Endometrial microvascular endothelial cells (primary cell): Measurements from ENCODE around the gene CAMK2G. TPM values are rescaled to one million over a fixed set of nuclear protein-coding genes. Genes with fewer than 3 reads are reported as not detected.
"Not testable (repeated sequence)": the region's sequence is repeated elsewhere in the genome, so short reads cannot be mapped to it uniquely, and the experiment has no call there.

Experiments used
- in situ Hi-C: cut with HindIII; loops from 2 replicates; pipeline ENCODE4 v1.10.0; 2017; ENCODE audit warnings: low sequenced_read_pairs, low pct_unique_long_range_greater_than_20kb; ENCODE audit errors: inconsistent ontology term
- total RNA-seq: library from RNA; depleted of rRNA; stranded (reverse); fragments of >200 nt; gene quantifications from one replicate; pipeline ENCODE4 v1.2.3, GENCODE V29; 2015; ENCODE audit errors: inconsistent ontology term

Gene CAMK2G
- total RNA-seq, 1 donor from 2014 or later, result 21.5 TPM

DNA sequence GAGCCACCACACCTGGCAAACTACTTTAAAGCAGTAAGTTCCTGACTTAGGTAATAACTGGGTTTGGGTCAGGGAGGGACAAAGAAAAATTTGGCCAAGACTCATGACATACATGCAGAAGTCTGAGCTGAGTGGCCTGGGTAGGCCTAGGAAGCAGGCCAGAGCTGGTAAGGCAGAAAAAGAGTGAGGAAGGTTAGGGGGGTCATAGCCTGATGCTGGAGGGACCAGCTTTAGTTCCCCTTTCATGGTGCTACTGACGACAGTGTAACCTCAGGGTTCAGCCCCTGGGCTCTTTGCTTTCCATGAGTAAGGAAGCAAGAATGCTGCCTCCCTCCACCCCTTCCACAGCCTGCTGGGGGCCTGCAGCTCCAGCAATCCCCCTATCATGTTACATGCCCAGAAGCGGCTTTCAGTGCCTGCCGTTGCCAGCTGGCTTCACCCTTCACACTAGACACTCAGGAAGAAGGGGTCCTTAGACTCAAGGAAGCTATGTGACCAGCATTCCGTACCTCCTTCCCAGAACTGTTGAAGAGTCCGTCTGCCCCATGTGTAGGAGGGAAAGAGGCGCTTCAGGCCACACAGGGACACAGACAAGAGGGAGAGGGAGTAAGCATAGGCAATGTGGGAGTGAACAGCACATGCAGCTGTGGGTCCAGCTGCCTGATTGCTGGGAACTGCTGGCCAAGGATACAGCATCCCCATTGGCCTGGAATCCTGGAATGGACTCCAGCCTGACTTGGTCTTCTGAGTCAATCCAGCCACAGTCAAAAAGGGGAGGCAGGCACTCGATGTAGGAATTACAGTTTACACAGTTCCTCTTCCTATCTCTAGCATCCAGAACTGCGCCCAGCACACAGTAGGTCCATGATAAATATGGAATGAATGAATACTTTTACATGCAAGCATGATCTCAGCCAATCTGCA, 32.4 kb upstream of the CAMK2G start:
- in situ Hi-C loops, result no loop called here

DNA sequence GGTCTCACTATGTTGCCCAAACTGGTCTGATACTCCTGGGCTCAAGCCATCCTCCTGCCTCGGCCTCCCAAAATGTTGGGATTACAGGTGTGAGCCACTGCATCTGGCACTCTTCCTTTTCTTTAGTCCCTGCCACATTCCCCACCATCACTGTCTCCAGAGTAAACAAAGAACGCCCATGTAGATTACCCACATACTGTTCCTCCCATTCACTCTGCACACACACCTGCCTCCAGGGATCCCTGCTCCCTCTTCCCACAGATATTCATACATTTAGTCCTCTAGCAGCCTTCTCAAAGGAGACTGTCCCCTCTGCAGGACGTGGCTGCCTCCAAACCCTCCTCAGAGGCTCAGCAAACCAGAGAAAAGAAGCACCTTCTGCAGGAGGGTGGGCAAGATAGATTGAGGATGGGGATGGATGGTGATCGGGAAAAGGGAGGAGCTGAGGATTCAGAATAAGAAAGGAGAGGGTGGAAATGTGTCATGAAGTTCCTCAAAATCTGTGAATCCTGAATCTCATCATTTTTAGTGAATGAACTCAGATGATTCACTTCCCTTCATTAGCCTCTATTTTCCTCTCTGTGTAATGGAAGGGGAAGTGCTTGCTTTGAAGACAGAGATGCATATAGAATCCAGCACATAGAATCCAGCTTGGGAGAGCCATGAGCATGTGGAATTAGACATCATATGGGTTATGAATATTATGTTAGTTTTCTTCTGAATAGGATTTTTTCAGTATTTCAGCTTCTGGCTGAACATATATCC, 31.1 kb upstream of the CAMK2G start:
- in situ Hi-C loops, result no loop called here

DNA sequence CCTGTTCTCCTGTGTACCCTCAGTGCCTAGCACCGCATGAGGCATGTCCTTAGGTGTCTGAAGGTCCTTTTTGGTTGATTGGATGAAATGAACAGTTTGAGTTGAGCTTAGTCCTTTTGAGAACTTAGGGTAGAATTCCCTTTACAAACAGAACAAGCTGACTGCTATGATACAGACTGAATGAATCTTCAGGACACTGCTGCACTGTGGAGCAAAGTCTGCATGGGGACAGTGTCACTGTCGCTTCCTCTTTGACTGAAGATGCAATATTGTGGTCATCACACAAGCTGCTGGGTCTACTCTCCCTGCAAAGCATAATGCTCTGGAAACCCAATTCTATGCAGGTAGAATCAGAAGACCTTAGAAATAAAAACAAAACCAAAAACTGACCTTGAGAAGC, 28.0 kb upstream of the CAMK2G start:
- in situ Hi-C loops, result no loop called here

DNA sequence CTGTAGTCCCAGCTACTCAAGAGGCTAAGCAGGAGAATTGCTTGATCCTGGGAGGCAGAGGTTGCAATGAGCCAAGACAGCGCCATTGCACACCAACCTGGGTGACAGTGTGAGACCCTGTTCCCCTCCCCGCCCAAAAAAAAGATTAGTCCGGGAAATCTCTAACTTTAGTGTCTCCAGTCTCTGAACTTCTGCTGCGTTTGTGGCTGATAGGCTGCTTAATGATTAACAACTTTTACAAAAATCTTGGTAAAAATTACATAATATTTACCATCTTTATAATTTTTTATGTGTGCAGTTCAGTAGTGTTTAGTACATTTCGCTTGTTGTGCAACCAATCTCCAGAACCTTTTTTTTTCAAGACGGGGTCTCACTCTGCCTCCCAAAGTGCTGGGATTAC, 26.9 kb upstream of the CAMK2G start:
- in situ Hi-C loops, result no loop called here

DNA sequence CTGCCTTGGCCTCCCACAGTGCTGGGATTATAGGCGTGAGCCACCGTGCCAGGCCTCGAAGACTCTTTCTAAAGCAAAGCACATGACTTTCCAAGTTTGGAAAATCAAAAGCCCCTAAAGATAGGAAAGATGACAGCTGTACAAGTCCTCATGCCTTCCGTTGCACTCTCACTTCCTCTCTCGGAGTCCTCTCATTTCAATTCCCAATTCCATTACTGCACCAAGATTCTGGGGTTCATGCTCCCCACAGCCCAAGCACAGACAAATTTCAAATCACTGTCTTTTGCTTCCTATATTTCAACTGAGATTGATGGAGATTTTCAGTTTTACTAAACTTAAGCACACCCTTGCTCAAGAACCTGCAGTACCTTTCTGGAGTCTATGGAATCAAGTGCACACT, 25.7 kb upstream of the CAMK2G start:
- in situ Hi-C loops, result no loop called here

DNA sequence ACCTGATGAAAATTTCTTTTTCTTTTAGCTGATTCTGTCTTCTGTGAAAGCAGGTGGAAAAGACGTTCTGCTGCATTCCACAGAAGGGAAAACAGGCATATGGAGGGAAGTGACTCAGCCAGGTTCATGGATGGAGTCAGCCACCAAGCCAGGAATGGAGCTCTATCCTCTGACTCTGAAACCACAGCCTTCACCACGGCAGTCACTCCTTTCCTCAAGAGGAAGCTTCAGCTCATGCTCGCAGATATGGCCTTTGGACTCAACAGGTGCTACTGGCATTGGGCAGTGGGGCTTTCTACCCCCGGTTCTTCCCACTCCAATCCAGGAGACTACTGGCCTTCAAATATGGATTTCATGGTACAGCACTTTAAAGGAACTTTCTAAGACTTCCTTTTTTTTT, 25.1 kb upstream of the CAMK2G start:
- in situ Hi-C loops, result no loop called here

DNA sequence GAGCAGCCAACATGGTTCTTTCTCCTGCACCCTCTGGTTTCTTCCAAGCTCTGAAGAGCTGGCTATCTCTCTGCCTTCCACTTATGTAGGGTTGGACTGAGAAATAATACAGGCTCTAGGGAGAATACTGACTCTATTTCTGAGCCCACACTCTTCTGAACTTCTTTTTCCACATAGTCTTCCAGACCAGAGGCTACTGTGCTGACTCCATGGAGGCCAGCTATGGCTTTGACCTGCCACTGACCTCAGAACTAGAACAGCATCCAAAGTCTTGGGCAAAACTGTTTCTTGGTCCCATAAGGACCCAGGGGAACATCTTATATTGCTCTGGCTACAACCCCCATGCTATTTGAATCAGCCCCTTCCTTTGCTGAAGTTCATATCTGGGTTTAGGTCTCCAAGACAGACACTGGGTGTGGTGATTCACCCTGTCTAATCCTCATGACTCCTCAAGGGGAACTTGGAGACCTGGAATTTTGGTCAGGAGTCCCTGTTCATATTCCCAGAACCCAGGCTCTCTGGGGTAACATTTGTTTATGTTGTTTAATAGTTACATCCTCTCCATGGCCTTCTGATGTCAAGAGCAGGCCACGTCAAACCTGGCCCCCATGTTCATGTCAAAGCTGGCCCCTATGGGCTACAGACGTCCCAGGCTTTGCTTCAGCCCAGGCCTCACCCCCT, 24.5 kb upstream of the CAMK2G start:
- in situ Hi-C loops, result no loop called here

DNA sequence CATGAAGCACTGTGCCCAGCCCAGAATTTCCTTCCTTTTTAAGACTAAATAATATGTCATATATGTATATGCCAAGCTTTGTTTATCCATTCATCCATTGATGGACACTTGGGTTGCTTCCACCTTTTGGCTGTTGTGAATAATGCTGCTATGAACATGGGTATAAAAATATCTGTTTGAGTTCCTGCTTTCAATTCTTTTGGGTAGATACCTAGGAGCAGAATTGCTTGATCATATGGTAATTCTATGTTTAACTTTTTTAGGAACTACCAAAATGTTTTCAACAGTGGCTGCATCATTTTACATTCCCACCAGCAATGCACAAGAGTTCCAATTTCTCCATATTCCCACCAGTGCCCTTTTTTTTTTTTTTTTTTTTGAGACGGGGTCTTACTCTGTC, 23.3 kb upstream of the CAMK2G start:
- in situ Hi-C loops, result no loop called here

DNA sequence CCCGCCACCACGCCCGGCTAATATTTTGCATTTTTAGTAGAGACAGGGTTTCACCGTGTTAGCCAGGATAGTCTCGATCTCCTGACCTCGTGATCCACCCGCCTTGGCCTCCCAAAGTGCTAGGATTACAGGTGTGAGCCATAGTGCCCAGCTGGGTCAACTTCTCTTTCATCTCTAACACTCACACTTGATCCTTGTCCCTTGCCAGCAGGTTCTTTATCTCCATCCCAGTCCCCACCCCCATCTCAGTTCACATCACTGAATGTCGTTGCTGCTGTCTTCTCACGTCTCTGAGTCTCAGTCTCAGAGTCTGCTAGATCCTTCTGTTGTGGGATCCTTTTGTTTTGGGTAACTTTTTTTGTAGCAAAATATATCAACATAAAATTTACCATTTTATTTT, 21.0 kb upstream of the CAMK2G start:
- in situ Hi-C loops, result not testable (repeated sequence)

DNA sequence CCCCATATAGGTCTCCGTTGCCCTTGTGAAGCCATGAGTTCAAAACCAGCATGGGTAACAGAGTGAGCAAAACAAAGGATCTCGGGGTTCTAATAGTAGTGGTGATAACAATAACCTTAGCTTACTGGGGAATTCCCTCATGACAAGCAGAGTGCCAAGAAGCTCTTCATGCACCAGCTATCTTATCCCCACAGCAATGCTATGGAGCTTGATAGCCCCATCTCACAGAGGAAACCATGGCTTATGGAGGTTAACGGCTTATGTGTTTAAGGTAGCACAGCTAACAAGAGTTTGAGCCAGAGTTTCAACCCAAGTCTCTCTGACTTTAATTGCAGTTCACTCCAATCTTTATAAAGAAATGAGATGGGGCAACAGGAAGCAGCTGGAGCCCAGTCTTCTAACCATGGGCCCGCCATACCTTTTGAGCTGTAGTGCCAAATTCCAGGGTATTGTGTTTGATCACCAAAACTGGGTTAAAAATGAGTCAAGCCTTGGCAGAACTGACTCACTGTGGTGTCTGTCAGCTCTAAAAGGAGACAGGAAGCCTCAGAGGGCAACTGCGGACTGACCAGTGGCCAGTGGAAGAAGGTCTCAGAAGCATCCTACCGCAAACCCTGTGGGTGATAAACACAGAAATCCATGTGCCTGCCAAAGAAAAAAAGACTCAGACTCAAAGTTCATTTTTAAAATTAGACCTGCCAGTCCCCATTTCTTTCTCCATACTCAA, 20.1 kb upstream of the CAMK2G start:
- in situ Hi-C loops, result no loop called here

DNA sequence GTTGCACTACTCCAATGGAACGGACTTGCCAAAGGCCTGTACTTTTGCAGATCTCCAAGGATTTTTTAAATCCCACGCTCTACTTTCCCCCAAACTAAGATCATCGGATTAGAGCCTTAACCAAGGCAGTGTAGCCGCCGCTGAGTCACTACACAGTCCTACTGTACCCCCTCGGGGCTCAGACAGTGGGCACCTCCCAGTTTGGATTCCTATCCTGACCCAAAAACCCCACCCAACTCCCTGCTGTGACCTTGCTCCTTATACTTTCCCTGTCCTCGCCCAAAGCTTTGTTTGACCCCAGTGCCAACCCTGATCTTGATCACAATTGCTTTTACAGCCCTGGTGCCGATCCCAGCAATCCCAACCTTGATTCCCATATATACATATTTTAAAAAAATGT, 19.1 kb upstream of the CAMK2G start:
- in situ Hi-C loops, result no loop called here

DNA sequence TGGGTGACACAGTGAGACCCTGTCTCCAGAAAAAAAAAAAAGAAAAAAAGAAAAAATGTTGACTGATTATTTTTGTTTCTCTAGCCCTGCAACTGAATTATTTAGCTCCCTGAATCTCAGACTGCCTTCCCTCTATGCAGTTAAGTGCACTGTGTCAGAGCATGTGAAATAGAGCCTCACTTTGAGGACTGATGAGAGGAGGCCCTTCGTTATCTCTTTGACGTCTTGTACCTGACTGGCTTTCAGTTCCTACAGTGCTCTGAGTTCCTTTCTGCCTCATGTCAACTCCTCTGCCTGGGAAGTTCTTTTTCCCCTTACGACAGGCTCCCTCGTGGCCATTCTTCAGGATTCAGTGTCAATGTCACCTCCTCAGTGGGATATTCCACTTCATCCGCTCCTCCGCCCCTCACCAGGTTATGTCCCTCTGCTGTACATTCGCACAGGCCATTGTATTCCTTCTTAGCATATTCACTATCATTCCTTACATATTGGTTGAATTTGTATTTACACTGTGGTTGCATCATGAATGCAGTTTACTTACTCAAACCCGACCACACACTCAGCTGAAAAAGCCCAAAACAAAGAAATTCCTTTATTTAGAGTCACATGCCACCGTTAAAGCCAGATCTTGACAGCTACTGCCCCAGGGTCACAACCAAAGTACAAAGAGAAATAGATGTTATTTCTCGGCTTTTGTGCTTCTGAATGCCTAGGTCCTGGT, 18.1 kb upstream of the CAMK2G start:
- in situ Hi-C loops, result no loop called here

DNA sequence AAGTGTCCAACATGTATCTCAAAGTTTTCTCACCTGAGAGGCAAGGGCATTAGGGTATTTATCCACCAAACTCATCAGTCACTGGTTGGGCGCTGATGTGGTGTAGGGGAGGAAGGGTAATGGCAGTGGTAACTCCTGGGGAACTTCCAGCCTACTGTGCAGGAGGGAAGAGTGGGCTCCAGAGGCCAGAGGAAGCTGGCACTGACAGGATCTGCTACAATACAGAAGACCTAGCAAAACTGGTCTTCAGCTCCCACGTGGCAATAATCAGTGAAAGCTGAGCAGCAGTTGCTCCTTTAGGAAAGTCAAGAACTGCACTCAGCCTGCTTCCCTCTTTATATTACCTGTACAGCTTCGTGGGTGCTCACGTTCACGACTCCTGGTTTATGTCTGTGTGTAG, 17.2 kb upstream of the CAMK2G start:
- in situ Hi-C loops, result no loop called here

DNA sequence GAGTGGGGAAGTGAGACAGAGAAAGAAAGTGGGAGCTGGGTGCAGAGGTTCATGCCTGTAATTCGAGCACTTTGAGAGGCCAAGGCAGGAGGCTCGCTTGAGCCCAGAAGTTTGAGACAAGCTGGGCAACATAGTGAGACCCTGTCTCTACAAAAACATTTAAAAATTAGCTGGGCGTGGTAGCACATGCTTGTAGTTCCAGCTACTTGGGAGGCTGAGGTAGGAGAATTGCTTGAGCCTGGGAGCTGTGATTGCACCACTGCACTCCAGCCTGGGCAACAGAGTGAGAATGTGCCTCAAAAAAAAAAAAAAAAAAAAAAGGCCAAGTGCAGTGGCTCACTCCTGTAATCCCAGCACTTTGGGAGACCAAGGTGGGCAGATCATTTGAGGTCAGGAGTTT, 16.5 kb upstream of the CAMK2G start:
- in situ Hi-C loops, result not testable (repeated sequence)

DNA sequence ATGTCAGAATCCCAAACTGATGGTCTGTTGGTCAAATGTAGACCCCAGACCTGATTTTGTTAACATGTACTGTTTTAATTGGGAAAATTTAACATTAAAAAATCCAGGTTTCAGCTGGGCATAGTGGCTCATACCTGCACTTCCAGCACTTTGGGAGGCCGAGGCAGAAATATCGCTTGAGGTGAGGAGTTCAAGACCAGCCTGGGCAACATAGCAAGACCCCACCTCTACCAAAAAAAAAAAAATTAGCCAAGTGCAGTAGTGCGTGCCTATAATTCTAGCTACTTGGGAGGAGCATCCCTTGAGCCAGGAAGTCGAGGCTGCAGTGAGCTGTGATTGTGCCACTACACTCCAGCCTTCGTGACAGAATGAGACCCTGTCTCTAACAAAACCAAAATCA, 15.9 kb upstream of the CAMK2G start:
- in situ Hi-C loops, result no loop called here

DNA sequence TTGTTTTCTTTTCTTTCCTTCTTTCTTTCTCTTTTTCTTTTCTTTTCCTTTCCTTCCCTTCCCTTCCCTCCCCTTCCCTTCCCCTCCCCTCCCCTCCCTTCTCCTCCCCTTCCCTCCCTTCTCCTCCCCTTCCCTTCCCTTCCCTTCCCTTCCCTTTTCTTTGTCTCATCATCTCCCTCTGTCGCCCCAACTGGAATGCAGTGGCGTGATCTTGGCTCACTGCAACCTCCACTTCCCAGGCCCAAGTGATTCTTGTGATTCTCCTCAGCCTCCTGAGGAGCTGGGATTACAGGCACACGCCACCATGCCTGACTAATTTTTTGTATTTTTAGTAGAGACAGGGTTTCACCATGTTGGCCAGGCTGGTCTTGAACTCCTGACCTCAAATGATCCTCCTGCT, 15.1 kb upstream of the CAMK2G start:
- in situ Hi-C loops, result not testable (repeated sequence)

DNA sequence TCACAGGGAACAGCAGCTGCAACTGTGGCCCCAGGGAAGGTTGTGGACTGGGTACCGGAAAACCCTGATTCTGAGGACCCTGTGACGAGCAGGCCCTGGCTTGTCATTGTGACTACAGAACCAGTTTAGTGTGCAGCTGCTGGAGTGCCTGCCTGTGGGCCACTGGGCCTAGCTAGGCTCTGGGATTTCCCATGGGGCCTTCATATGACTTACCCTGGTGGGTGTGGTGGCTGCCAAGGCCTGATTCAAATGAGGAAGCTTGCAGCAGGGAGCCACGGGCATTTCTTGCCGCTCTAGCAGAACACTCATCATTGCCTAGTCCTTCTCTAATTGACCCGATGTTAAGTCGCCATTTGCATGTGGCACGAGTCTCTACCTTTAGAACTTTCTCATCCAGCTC, 14.7 kb upstream of the CAMK2G start:
- in situ Hi-C loops, result no loop called here

DNA sequence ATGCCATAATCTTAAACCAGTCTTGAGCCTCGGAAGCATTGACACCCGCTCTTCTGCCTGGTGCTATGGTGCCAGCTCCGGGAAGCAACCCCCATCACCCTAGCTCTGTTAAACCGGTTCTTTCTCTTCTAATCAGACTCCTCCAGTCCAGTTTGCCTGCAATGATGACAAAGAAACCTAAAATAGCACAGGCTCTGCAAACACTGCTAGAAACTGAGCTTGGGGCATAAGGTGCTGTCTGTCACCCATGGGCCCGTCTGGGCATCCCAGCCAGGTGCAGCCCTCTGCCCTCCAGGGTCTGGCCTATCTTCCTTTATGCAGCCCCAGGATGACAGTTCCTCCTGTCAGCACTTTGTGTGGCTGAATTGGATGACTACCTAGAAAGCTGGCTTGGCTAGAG, 14.2 kb upstream of the CAMK2G start:
- in situ Hi-C loops, result no loop called here
